CD4-positive, alpha-beta T cell treated with Interferon gamma for 1 hour (primary cell): ENCODE measurements around the gene TMEM231.
A peak's percentile ranks its signal among the peaks of the same experiment; 100 is the strongest.
"Not testable (repeated sequence)": the region's sequence is repeated elsewhere in the genome, so short reads cannot be mapped to it uniquely, and the experiment has no call there.

Experiments
- DNase-seq: peaks from one replicate; pipeline ENCODE4 v3.0.0-alpha.2; 2020

TMEM231 gene

GRCh38 chr16:75555707-75556430 lies at the start of gene TMEM231:
TMEM231 (minus strand) TSS chr16:75556252; CDS start chr16:75556209, 43 bp downstream.
- peak; percentile 96 for DNase-seq

- no peak for DNase-seq
These were observed 47.2 kb upstream of the TMEM231 start for GRCh38 chr16:75603241-75603640.

GRCh38 chr16:75599452-75600277 lies 43.6 kb upstream of the TMEM231 start:
- DNase-seq = no peak

- no peak for DNase-seq
These were observed 38.1 kb upstream of the TMEM231 start for GRCh38 chr16:75593825-75594820.

- DNase-seq = no peak
These were observed 37.3 kb upstream of the TMEM231 start for GRCh38 chr16:75593308-75593707.

- DNase-seq = not testable (repeated sequence)
These were observed 35.9 kb upstream of the TMEM231 start for GRCh38 chr16:75591927-75592326.

- no peak for DNase-seq
These were observed 35.1 kb upstream of the TMEM231 start for GRCh38 chr16:75590920-75591843.

GRCh38 chr16:75589306-75589705 lies 33.3 kb upstream of the TMEM231 start:
- DNase-seq = no peak

GRCh38 chr16:75588716-75589115 lies 32.7 kb upstream of the TMEM231 start:
- DNase-seq = no peak

GRCh38 chr16:75584108-75584507 lies 28.1 kb upstream of the TMEM231 start:
- no peak for DNase-seq

- no peak for DNase-seq
These were observed 23.3 kb upstream of the TMEM231 start for GRCh38 chr16:75579281-75579834.

- no peak for DNase-seq
These were observed 22.7 kb upstream of the TMEM231 start for GRCh38 chr16:75578725-75579124.

- DNase-seq = no peak
These were observed 22.2 kb upstream of the TMEM231 start for GRCh38 chr16:75578212-75578611.

- no peak for DNase-seq
These were observed 20.3 kb upstream of the TMEM231 start for GRCh38 chr16:75576384-75576811.

GRCh38 chr16:75575958-75576357 lies 19.9 kb upstream of the TMEM231 start:
- no peak for DNase-seq

- DNase-seq = no peak
These were observed 17.9 kb upstream of the TMEM231 start for GRCh38 chr16:75573955-75574354.

- DNase-seq = no peak
These were observed 17.0 kb upstream of the TMEM231 start for GRCh38 chr16:75572864-75573542.

GRCh38 chr16:75570396-75571065 lies 14.5 kb upstream of the TMEM231 start:
- DNase-seq = no peak

- DNase-seq = no peak
These were observed 11.9 kb upstream of the TMEM231 start for GRCh38 chr16:75567911-75568310.

GRCh38 chr16:75566758-75567255 lies 10.8 kb upstream of the TMEM231 start:
- DNase-seq = peak; percentile 4
